Hematopoietic multipotent progenitor cell (in vitro differentiated cells): ENCODE data around the gene PSENEN. TPM values are rescaled to one million over a fixed set of nuclear protein-coding genes. Genes with fewer than 3 reads are reported as not detected.

Experiments
- DNase-seq, 3 donors: peaks; one replicate each; pipeline ENCODE4 v3.0.0-alpha.2; 2011 to 2015; ENCODE audit warnings: low read depth in 2 of 3, low spot score in 2 of 3
- total RNA-seq: library from RNA; depleted of rRNA; stranded (reverse); fragments of >200 nt; gene quantifications from one replicate; pipeline ENCODE4 v1.2.3, GENCODE V29; 2012

PSENEN gene
- total RNA-seq, 1 donor = 14.3 TPM

- DNase-seq = no peak
These were observed 12.0 kb upstream of the PSENEN start for GRCh38 chr19:35733180-35734125.

GRCh38 chr19:35734273-35734672 is 11.2 kb upstream of the PSENEN start:
- no peak for DNase-seq

- DNase-seq = no peak
These were observed 10.6 kb upstream of the PSENEN start for GRCh38 chr19:35734889-35735288.

GRCh38 chr19:35736913-35737886 is 8.3 kb upstream of the PSENEN start:
- no peak for DNase-seq

- no peak for DNase-seq
These were observed 7.2 kb upstream of the PSENEN start for GRCh38 chr19:35738021-35738886.

GRCh38 chr19:35738887-35739229 is 6.6 kb upstream of the PSENEN start:
- DNase-seq = no peak

- DNase-seq = no peak
These were observed 6.0 kb upstream of the PSENEN start for GRCh38 chr19:35739275-35740107.

- no peak for DNase-seq
These were observed 5.4 kb upstream of the PSENEN start for GRCh38 chr19:35740108-35740422.

GRCh38 chr19:35740423-35741202 is 4.8 kb upstream of the PSENEN start:
- DNase-seq = peak; percentile 70 to 97 (median 95)

- peak in 2 of 3 donors; percentile 39 to 54 for DNase-seq
These were observed 4.3 kb upstream of the PSENEN start for GRCh38 chr19:35741203-35741515.

GRCh38 chr19:35742121-35742724 is 3.2 kb upstream of the PSENEN start, which contains the start of gene IGFLR1:
Gene IGFLR1, minus strand, starts transcription at chr19:35742452. Its CDS starts 1,272 bp downstream, at chr19:35741180.
- DNase-seq = peak in 2 of 3 donors; percentile 83 to 87

GRCh38 chr19:35743640-35744429 is 1.6 kb upstream of the PSENEN start:
- no peak for DNase-seq

GRCh38 chr19:35744430-35745327 is 772 bp upstream of the PSENEN start:
- peak; percentile 84 to 98 (median 95) for DNase-seq

- DNase-seq = no peak
These were observed 624 bp downstream of the PSENEN start for GRCh38 chr19:35746087-35746462.

GRCh38 chr19:35746531-35746930 is 1.1 kb downstream of the PSENEN start:
- no peak for DNase-seq

- peak; percentile 95 to 100 (median 99) for DNase-seq
These were observed 2.9 kb downstream of the PSENEN start, which contains the start of gene LIN37 for GRCh38 chr19:35748106-35749020. Gene LIN37, plus strand, starts transcription at chr19:35748576. Its CDS starts 149 bp downstream, at chr19:35748725.
